ENCODE results near the gene BOK.
A peak's percentile ranks its signal among the peaks of the same experiment; 100 is the strongest.

BOK gene

GRCh38 chr2:241607162-241607885 lies 48.8 kb downstream of the BOK start:
- DNase-seq = no peak

- DNase-seq = no peak
These were observed 50.3 kb downstream of the BOK start for GRCh38 chr2:241608881-241609280.

- peak; percentile 85 for DNase-seq
These were observed 51.6 kb downstream of the BOK start for GRCh38 chr2:241609859-241610793.

GRCh38 chr2:241611062-241611461 lies 52.5 kb downstream of the BOK start:
- DNase-seq = no peak

- DNase-seq = no peak
These were observed 53.8 kb downstream of the BOK start for GRCh38 chr2:241612156-241613016.

GRCh38 chr2:241613017-241613780 lies 54.7 kb downstream of the BOK start:
- DNase-seq = no peak

- DNase-seq = no peak
These were observed 56.5 kb downstream of the BOK start for GRCh38 chr2:241615041-241615440.

- no peak for DNase-seq
These were observed 57.0 kb downstream of the BOK start for GRCh38 chr2:241615522-241616052.

- DNase-seq = no peak
These were observed 57.9 kb downstream of the BOK start for GRCh38 chr2:241616168-241617125.

GRCh38 chr2:241617431-241618154 lies 59.0 kb downstream of the BOK start:
- DNase-seq = peak; percentile 20

GRCh38 chr2:241618296-241618805 lies 59.8 kb downstream of the BOK start:
- no peak for DNase-seq

GRCh38 chr2:241618829-241619228 lies 60.3 kb downstream of the BOK start:
- no peak for DNase-seq

- DNase-seq = no peak
These were observed 61.3 kb downstream of the BOK start for GRCh38 chr2:241619597-241620418.

- DNase-seq = no peak
These were observed 61.8 kb downstream of the BOK start for GRCh38 chr2:241620419-241620769.

Data from effector CD8-positive, alpha-beta T cell (primary cell).